Activated CD4-positive, alpha-beta memory T cell treated with anti-CD3 and anti-CD28 coated beads, Interleukin-2, amount 10 ng/mL, durations not matched to agents 7 days and 5 days (primary cell): ENCODE data around the gene CHD6. TPM values are rescaled to one million over a fixed set of nuclear protein-coding genes. Genes with fewer than 3 reads are reported as not detected.
"Not testable (repeated sequence)": the region's sequence is repeated elsewhere in the genome, so short reads cannot be mapped to it uniquely, and the experiment has no call there.

Source experiments
- CTCF ChIA-PET: fragments of 350-600 bp; sonication (Branson Sonifier 250); formaldehyde crosslinking; loops from one replicate; lab custom pipeline; 2021; ENCODE audit warnings: antibody characterized with exemption, inconsistent platforms; lab: Charles Lee
- POLR2A ChIA-PET: fragments of 350-600 bp; sonication (Branson Sonifier 250); formaldehyde crosslinking; loops from one replicate; lab custom pipeline; 2021; ENCODE audit warnings: antibody characterized with exemption; lab: Charles Lee
- DNase-seq: peaks from one replicate; pipeline ENCODE4 v3.0.0-alpha.2; 2020
- H3K27ac Mint-ChIP-seq: one replicate; pipeline ENCODE4 v1.8.0; 2021; ENCODE audit warnings: mild to moderate bottlenecking, mixed read lengths
- H3K27me3 Mint-ChIP-seq: one replicate; pipeline ENCODE4 v1.8.0; 2021; ENCODE audit warnings: mixed read lengths
- H3K36me3 Mint-ChIP-seq: one replicate; pipeline ENCODE4 v1.8.0; 2021; ENCODE audit warnings: low read depth, mixed read lengths
- H3K4me1 Mint-ChIP-seq: one replicate; pipeline ENCODE4 v1.8.0; 2021; ENCODE audit warnings: mixed read lengths
- H3K4me3 Mint-ChIP-seq: one replicate; pipeline ENCODE4 v1.8.0; 2021; ENCODE audit warnings: mild to moderate bottlenecking, mixed read lengths
- H3K9me3 Mint-ChIP-seq: one replicate; pipeline ENCODE4 v1.8.0; 2021; ENCODE audit warnings: mixed read lengths
- total RNA-seq, 2 experiments: library from RNA; stranded (reverse); gene quantifications; one replicate each; pipeline ENCODE4 v1.2.3, GENCODE V29; 2021

CHD6 gene
- total RNA-seq, 2 experiments from 2014 or later: 28.0 to 30.3 TPM

GRCh38 chr20:41538810-41539596 is 79.2 kb downstream of the CHD6 start:
- DNase-seq: no peak
- CTCF ChIA-PET: no interaction called here
- no peaks in the 10 kb centered on the region for H3K4me1 Mint-ChIP-seq
- H3K27ac Mint-ChIP-seq: no peak overlapping the region
- H3K9me3 Mint-ChIP-seq: no peaks in the 10 kb centered on the region
- H3K4me3 Mint-ChIP-seq: no peak overlapping the region
- H3K36me3 Mint-ChIP-seq: no peaks in the 10 kb centered on the region
- POLR2A ChIA-PET: no interaction called here
- H3K27me3 Mint-ChIP-seq: no peaks in the 10 kb centered on the region

GRCh38 chr20:41537865-41538264 is 80.3 kb downstream of the CHD6 start:
- H3K36me3 Mint-ChIP-seq: peaks cover 5% of the 10 kb centered on the region
- no peaks in the 10 kb centered on the region for H3K4me1 Mint-ChIP-seq
- POLR2A ChIA-PET: no interaction called here
- H3K4me3 Mint-ChIP-seq: no peak overlapping the region
- DNase-seq: no peak
- CTCF ChIA-PET: no interaction called here
- no peaks in the 10 kb centered on the region for H3K27me3 Mint-ChIP-seq
- no peak overlapping the region for H3K27ac Mint-ChIP-seq
- no peaks in the 10 kb centered on the region for H3K9me3 Mint-ChIP-seq

GRCh38 chr20:41535551-41535950 is 82.6 kb downstream of the CHD6 start:
- DNase-seq, POLR2A ChIA-PET, H3K9me3 Mint-ChIP-seq, H3K27ac Mint-ChIP-seq, H3K27me3 Mint-ChIP-seq, H3K4me1 Mint-ChIP-seq, H3K36me3 Mint-ChIP-seq, CTCF ChIA-PET, H3K4me3 Mint-ChIP-seq: not testable (repeated sequence)

DNA sequence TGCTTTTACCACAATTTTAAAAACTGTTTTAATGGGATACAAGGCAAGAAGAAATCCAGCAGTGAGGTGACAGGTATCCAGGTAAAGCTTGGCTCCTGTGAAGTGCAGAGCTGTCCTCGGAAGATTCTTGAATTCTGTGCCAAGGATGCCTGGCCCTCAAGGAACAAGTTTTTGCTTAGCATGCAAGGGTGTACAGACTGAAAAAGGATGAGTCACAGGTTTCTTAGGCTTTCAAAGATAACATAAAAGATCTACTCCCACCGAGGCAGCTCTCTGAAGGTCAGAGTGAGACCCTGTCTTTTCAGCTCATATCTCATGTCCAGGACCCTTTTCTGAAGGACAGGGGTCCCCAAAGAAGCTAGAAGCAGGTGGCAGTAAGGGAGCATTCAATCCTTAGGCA is 83.3 kb downstream of the CHD6 start:
- no peak for DNase-seq
- Mint-ChIP-seq H3K27me3 (no peaks in the 10 kb centered on the region), H3K4me1 (no peaks in the 10 kb centered on the region), H3K4me3 (no peak overlapping the region), H3K27ac (no peak overlapping the region), H3K9me3 (no peaks in the 10 kb centered on the region), H3K36me3 (peaks cover 5% of the 10 kb centered on the region)
- CTCF ChIA-PET: no interaction called here
- POLR2A ChIA-PET: no interaction called here

- H3K4me3 Mint-ChIP-seq: no peak overlapping the region
- H3K36me3 Mint-ChIP-seq: peaks cover 8% of the 10 kb centered on the region
- ChIA-PET CTCF (no interaction called here), POLR2A (no interaction called here)
- no peaks in the 10 kb centered on the region for H3K9me3 Mint-ChIP-seq
- no peak for DNase-seq
- H3K27me3 Mint-ChIP-seq: no peaks in the 10 kb centered on the region
- no peaks in the 10 kb centered on the region for H3K4me1 Mint-ChIP-seq
- no peak overlapping the region for H3K27ac Mint-ChIP-seq
These were observed 84.0 kb downstream of the CHD6 start for GRCh38 chr20:41534170-41534569.

DNA sequence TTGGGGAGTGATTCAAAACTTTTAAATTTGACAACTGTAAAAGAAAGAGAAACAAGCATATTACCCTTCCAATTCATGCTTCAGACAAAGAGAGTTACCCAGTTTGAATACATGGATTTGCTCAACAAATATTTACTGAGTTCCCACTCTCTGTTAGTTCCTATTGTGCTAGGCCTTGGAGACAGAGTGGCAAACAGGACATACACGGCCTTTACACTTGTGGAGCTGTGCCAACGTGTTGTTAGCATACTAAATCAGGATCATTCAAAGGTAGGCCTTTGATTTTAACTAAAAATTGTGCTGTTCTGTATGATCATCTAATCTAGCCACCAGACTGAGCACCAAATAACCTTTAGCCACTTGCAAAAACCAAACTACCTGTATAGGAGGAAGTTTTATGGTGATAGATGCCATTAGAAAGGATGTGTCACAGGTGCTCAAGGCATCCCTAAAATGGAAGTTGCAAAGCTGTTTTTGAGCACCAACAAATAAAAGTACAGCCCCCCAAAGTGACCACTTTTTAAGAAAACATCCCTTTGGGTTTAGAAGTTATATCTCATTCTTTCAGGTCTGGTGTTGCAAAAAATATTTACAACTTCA is 84.5 kb downstream of the CHD6 start:
- ChIA-PET POLR2A (no interaction called here), CTCF (no interaction called here)
- no peak for DNase-seq
- no peak overlapping the region for H3K4me3 Mint-ChIP-seq
- no peaks in the 10 kb centered on the region for H3K4me1 Mint-ChIP-seq
- H3K36me3 Mint-ChIP-seq: peaks cover 8% of the 10 kb centered on the region
- no peak overlapping the region for H3K27ac Mint-ChIP-seq
- no peaks in the 10 kb centered on the region for H3K9me3 Mint-ChIP-seq
- H3K27me3 Mint-ChIP-seq: no peaks in the 10 kb centered on the region

- DNase-seq: no peak
- Mint-ChIP-seq H3K36me3 (peaks cover 8% of the 10 kb centered on the region), H3K27me3 (no peaks in the 10 kb centered on the region), H3K27ac (no peak overlapping the region), H3K4me3 (no peak overlapping the region), H3K4me1 (no peaks in the 10 kb centered on the region), H3K9me3 (no peaks in the 10 kb centered on the region)
- CTCF ChIA-PET: no interaction called here
- POLR2A ChIA-PET: no interaction called here
These were observed 85.2 kb downstream of the CHD6 start for GRCh38 chr20:41532935-41533334.

GRCh38 chr20:41531518-41532275 is 86.5 kb downstream of the CHD6 start:
- no peak overlapping the region for H3K4me3 Mint-ChIP-seq
- ChIA-PET CTCF (no interaction called here), POLR2A (no interaction called here)
- peaks cover 12% of the 10 kb centered on the region for H3K36me3 Mint-ChIP-seq
- H3K27ac Mint-ChIP-seq: no peak overlapping the region
- H3K4me1 Mint-ChIP-seq: no peaks in the 10 kb centered on the region
- H3K27me3 Mint-ChIP-seq: no peaks in the 10 kb centered on the region
- no peaks in the 10 kb centered on the region for H3K9me3 Mint-ChIP-seq
- no peak for DNase-seq

- CTCF ChIA-PET: no interaction called here
These were observed 87.3 kb downstream of the CHD6 start for GRCh38 chr20:41530923-41531322.

DNA sequence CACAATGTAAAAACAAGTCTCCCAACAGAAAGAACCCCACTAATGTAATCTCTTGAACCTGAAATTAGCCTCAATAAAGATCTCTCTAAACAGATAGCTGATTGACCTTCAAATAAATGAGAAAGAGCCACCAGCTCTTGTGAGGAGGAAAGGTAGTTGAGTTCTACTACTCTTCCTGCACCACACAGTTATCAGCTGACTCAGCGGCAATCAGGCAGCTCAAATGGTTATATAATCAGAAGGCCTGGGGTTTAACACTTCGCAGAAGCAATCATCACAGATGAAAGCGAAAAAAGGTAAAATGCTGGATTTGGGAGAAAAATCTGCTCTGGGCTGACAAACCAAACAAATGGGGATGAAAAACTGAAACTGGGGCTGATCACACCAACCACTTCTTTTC is 91.8 kb downstream of the CHD6 start:
- ChIA-PET CTCF (no interaction called here), POLR2A (no interaction called here)
- Mint-ChIP-seq H3K4me1 (no peaks in the 10 kb centered on the region), H3K4me3 (no peak overlapping the region), H3K27me3 (no peaks in the 10 kb centered on the region), H3K9me3 (no peaks in the 10 kb centered on the region), H3K36me3 (peaks cover 10% of the 10 kb centered on the region), H3K27ac (no peak overlapping the region)
- DNase-seq: no peak

More at GRCh38 chr20:41530923-41531322, 87.3 kb downstream of the CHD6 start:
- no peaks in the 10 kb centered on the region for H3K27me3 Mint-ChIP-seq
- peaks cover 15% of the 10 kb centered on the region for H3K36me3 Mint-ChIP-seq
- no peaks in the 10 kb centered on the region for H3K9me3 Mint-ChIP-seq
- H3K4me1 Mint-ChIP-seq: no peaks in the 10 kb centered on the region
- no peak overlapping the region for H3K27ac Mint-ChIP-seq
- no peak for DNase-seq
- no peak overlapping the region for H3K4me3 Mint-ChIP-seq
- POLR2A ChIA-PET: no interaction called here

- DNase-seq: no peak
- no peak overlapping the region for H3K4me3 Mint-ChIP-seq
- H3K27me3 Mint-ChIP-seq: no peaks in the 10 kb centered on the region
- ChIA-PET CTCF (no interaction called here), POLR2A (no interaction called here)
- H3K27ac Mint-ChIP-seq: no peak overlapping the region
- H3K4me1 Mint-ChIP-seq: no peaks in the 10 kb centered on the region
- peaks cover 10% of the 10 kb centered on the region for H3K36me3 Mint-ChIP-seq
- no peaks in the 10 kb centered on the region for H3K9me3 Mint-ChIP-seq
These were observed 93.1 kb downstream of the CHD6 start for GRCh38 chr20:41524980-41525613.

GRCh38 chr20:41523857-41524256 is 94.3 kb downstream of the CHD6 start:
- ChIA-PET POLR2A (no interaction called here), CTCF (no interaction called here)
- no peak for DNase-seq
- no peaks in the 10 kb centered on the region for H3K9me3 Mint-ChIP-seq
- peaks cover 9% of the 10 kb centered on the region for H3K36me3 Mint-ChIP-seq
- no peaks in the 10 kb centered on the region for H3K27me3 Mint-ChIP-seq
- H3K27ac Mint-ChIP-seq: no peak overlapping the region
- no peak overlapping the region for H3K4me3 Mint-ChIP-seq
- no peaks in the 10 kb centered on the region for H3K4me1 Mint-ChIP-seq

- H3K36me3 Mint-ChIP-seq: peaks cover 22% of the 10 kb centered on the region
- H3K4me3 Mint-ChIP-seq: no peak overlapping the region
- ChIA-PET POLR2A (no interaction called here), CTCF (no interaction called here)
- H3K27ac Mint-ChIP-seq: no peak overlapping the region
- no peaks in the 10 kb centered on the region for H3K4me1 Mint-ChIP-seq
- H3K27me3 Mint-ChIP-seq: no peaks in the 10 kb centered on the region
- no peak for DNase-seq
- no peaks in the 10 kb centered on the region for H3K9me3 Mint-ChIP-seq
These were observed 104.3 kb downstream of the CHD6 start for GRCh38 chr20:41513829-41514228.
